HCT116 (cell line): ENCODE data around the gene C1QB. TPM values are rescaled to one million over a fixed set of nuclear protein-coding genes. Genes with fewer than 3 reads are reported as not detected.

ENCODE experiments used
- ATAC-seq: fragments of 200-7000 bp; cut with Tn5 transposase; 2 replicates; pipeline ENCODE4 v1.9.1; 2020; ENCODE audit warnings: mild to moderate bottlenecking, moderate library complexity
- BruUV-seq: library from RNA; stranded (reverse); fragments of 400-500 nt; replicated peaks from 2 replicates; lab custom pipeline; 2021; lab: Mats Ljungman, UMichigan
- CTCF ChIA-PET: fragments of 300-600 bp; sonication (Branson Sonifier 250); formaldehyde crosslinking; loops from one replicate; lab custom pipeline; 2021; ENCODE audit warnings: antibody characterized with exemption; lab: Charles Lee
- POLR2A ChIA-PET: fragments of 300-600, 350-600 bp; sonication (Branson Sonifier 250); formaldehyde crosslinking; loops from one replicate; lab custom pipeline; 2021; ENCODE audit warnings: antibody characterized with exemption; lab: Charles Lee
- RAD21 ChIA-PET, 2 experiments: fragments of 300-600 bp; sonication (Branson Sonifier 250); formaldehyde crosslinking; loops; one replicate each; lab custom pipeline; 2023; ENCODE audit warnings: low total read pairs in 2 of 2; ENCODE audit not compliant: uncharacterized antibody in 2 of 2, unreplicated experiment in 2 of 2, low non-redundant PET in 1 of 2; lab: Charles Lee
- DNase-seq: peaks from one replicate; pipeline ENCODE4 v3.0.0-alpha.2; 2010; ENCODE audit warnings: low read depth, low spot score
- H2AFZ ChIP-seq: fragments of 200-600 bp; shearing (Covaris generic), sonication (generic); 2 replicates; pipeline ENCODE4 v1.6.1; 2017; ENCODE audit warnings: low read depth, mixed run types, mixed read lengths, antibody characterized with exemption, low read length; ENCODE audit not compliant: poor library complexity, severe bottlenecking
- H3K27ac ChIP-seq: 2 replicates; pipeline ENCODE4 v1.5.1; 2012; ENCODE audit warnings: low read depth, low read length
- H3K27me3 ChIP-seq: fragments of 200-600 bp; sonication (generic); 2 replicates; pipeline ENCODE4 v1.6.1; 2016; ENCODE audit warnings: mixed run types, low read length, mixed read lengths; ENCODE audit not compliant: insufficient read depth
- H3K36me3 ChIP-seq, 2 experiments: fragments of 200-500 bp in 1 of 2; fragments of 200-600 bp in 1 of 2; sonication (Bioruptor generic) in 1 of 2; sonication (generic) in 1 of 2; 2 replicates each; pipeline versions ENCODE4 v1.5.1 to v1.6.1; 2014 to 2016; ENCODE audit warnings: low read length in 2 of 2, inconsistent platforms in 1 of 2, mixed read lengths in 1 of 2, mixed run types in 1 of 2; ENCODE audit not compliant: insufficient read depth in 2 of 2, control insufficient read depth in 1 of 2
- H3K4me1 ChIP-seq, 2 experiments: fragments of 200-600 bp in 1 of 2; sonication (generic) in 1 of 2; 2 replicates each; pipeline versions ENCODE4 v1.5.1 to v1.6.1; 2012 to 2017; ENCODE audit warnings: low read length in 2 of 2, inconsistent platforms in 1 of 2, mild to moderate bottlenecking in 1 of 2, mixed read lengths in 1 of 2, mixed run types in 1 of 2, moderate library complexity in 1 of 2; ENCODE audit not compliant: insufficient read depth in 2 of 2, control insufficient read depth in 1 of 2
- H3K4me2 ChIP-seq: fragments of 200-600 bp; sonication (generic); 2 replicates; pipeline ENCODE4 v1.6.1; 2017; ENCODE audit warnings: mixed run types, low read length, mixed read lengths
- H3K4me3 ChIP-seq, 2 experiments: fragments of 200-600 bp in 1 of 2; sonication (generic) in 1 of 2; replicated peaks in 1 of 2; 2 replicates each; pipeline ENCODE4 v1.5.1; 2011 to 2016; ENCODE audit warnings: low read length in 2 of 2, control low read depth in 1 of 2, low read depth in 1 of 2, mild to moderate bottlenecking in 1 of 2, mixed read lengths in 1 of 2, mixed run types in 1 of 2
- H3K79me2 ChIP-seq: fragments of 200-600 bp; sonication (generic); 2 replicates; pipeline ENCODE4 v1.6.1; 2017; ENCODE audit warnings: mild to moderate bottlenecking, mixed run types, low read length, moderate library complexity, mixed read lengths; ENCODE audit not compliant: insufficient read depth
- H3K9ac ChIP-seq: fragments of 200-600 bp; sonication (generic); 2 replicates; pipeline ENCODE4 v1.6.1; 2016; ENCODE audit warnings: low read length, mixed read lengths
- H3K9me2 ChIP-seq: fragments of 200-600 bp; sonication (generic), shearing (Covaris generic); 2 replicates; pipeline ENCODE4 v1.6.1; 2017; ENCODE audit warnings: mixed run types, mild to moderate bottlenecking, moderate library complexity; ENCODE audit not compliant: insufficient read depth
- H3K9me3 ChIP-seq, 2 experiments: fragments of 200-500 bp in 1 of 2; fragments of 200-600 bp in 1 of 2; sonication (Bioruptor generic) in 1 of 2; sonication (generic) in 1 of 2; 2 replicates each; pipeline ENCODE4 v1.6.1; 2014 to 2017; ENCODE audit warnings: low read length in 2 of 2, mixed read lengths in 2 of 2, inconsistent platforms in 1 of 2, low read depth in 1 of 2, mild to moderate bottlenecking in 1 of 2, mixed run types in 1 of 2, moderate library complexity in 1 of 2; ENCODE audit not compliant: control insufficient read depth in 1 of 2, insufficient read depth in 1 of 2
- H4K20me1 ChIP-seq: fragments of 200-600 bp; sonication (generic), shearing (Covaris generic); 2 replicates; pipeline ENCODE4 v1.6.1; 2017; ENCODE audit warnings: mixed run types, mild to moderate bottlenecking, moderate library complexity; ENCODE audit not compliant: insufficient read depth
- EGR1 ChIP-seq: IDR thresholded peaks from 2 replicates; pipeline ENCODE4 v1.6.1; 2012; ENCODE audit warnings: low read depth
- ELF1 ChIP-seq: IDR thresholded peaks from 2 replicates; pipeline ENCODE4 v1.6.1; 2012; ENCODE audit warnings: low read depth, borderline replicate concordance
- EZH2phosphoT487 ChIP-seq: fragments of 200-600 bp; IDR thresholded peaks from 2 replicates; pipeline ENCODE4 v1.6.1; 2018; ENCODE audit warnings: antibody characterized with exemption, borderline replicate concordance
- POLR2A ChIP-seq: IDR thresholded peaks from 2 replicates; pipeline ENCODE4 v1.7.0; 2011; ENCODE audit warnings: borderline replicate concordance; ENCODE audit not compliant: insufficient read depth, insufficient read length; ENCODE audit errors: extremely low read depth
- RAD21 ChIP-seq: IDR thresholded peaks from 2 replicates; pipeline ENCODE4 v1.6.1; 2012; ENCODE audit warnings: low read depth, mild to moderate bottlenecking
- SP1 ChIP-seq: IDR thresholded peaks from 2 replicates; pipeline ENCODE4 v1.6.1; 2012; ENCODE audit warnings: low read depth
- SRF ChIP-seq: IDR thresholded peaks from 2 replicates; pipeline ENCODE4 v1.6.1; 2012; ENCODE audit warnings: low read depth
- TCF7L2 ChIP-seq: IDR thresholded peaks from 2 replicates; pipeline ENCODE4 v1.7.0; 2011; ENCODE audit warnings: borderline replicate concordance, inconsistent platforms; ENCODE audit not compliant: insufficient read depth, insufficient read length; ENCODE audit errors: extremely low read depth
- ZNF274 ChIP-seq: fragments of 200-500 bp; sonication (Bioruptor generic); IDR thresholded peaks from 2 replicates; pipeline ENCODE4 v1.6.1; 2014; ENCODE audit warnings: mild to moderate bottlenecking, low read depth, low read length, inconsistent platforms
- intact Hi-C: fragments of 100-400 bp; cut with micrococcal nuclease; formaldehyde crosslinking; loops from 2 replicates; pipeline ENCODE4 v1.10.0; 2022
- total RNA-seq: library from RNA; stranded (reverse); gene quantifications from one replicate; pipeline ENCODE4 v1.2.1, GENCODE V29; 2021; ENCODE audit not compliant: unreplicated experiment
- TF ChIP-seq, protein P1 (sequence below), 3 experiments: fragments of 200-600 bp in 1 of 3; sonication (generic) in 1 of 3; IDR thresholded peaks in 2 of 3; conservative IDR thresholded peaks in 1 of 3; 2 replicates each; pipeline ENCODE4 v1.5.1; 2012 to 2017; ENCODE audit warnings: low read depth in 2 of 3, low read length in 2 of 3, antibody characterized with exemption in 1 of 3, borderline replicate concordance in 1 of 3, control low read depth in 1 of 3, mild to moderate bottlenecking in 1 of 3, mixed read lengths in 1 of 3, mixed run types in 1 of 3, moderate library complexity in 1 of 3; ENCODE audit not compliant: insufficient read depth in 1 of 3
- TF ChIP-seq, protein P2 (sequence below): IDR thresholded peaks from 2 replicates; pipeline ENCODE4 v1.6.1; 2012; ENCODE audit warnings: low read depth

C1QB gene
- total RNA-seq, 1 experiment from 2014 or later, result 0.32 TPM

DNA sequence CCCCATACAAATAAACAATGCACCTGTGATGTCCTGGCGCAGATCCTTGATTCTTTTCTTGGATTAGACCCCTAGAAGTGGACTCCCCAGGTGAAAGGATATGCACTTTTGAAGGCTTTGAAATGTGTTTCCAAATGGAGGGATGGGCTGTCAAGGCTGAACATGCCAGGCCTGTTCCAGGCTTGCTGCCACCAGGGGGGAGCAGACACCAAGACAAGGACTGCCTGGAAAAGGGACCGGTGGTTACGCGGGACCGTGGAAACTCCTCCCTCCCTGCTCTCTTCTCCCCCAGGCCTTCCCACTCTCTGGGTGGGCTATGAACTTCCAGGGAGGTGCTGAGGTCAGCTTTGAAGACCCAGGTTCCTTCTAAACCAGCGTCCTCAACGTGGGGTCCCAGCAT, 12.7 kb downstream of the C1QB start:
- Histone ChIP-seq H3K27me3 (peaks cover 12% of the 10 kb centered on the region; the same call in 1 of the 2 replicates), H3K79me2 (no peaks in the 10 kb centered on the region), H3K4me3 (no peak overlapping the region), H3K9ac (no peak overlapping the region), H3K9me3 (no peaks in the 10 kb centered on the region), H3K36me3 (no peaks in the 10 kb centered on the region), H4K20me1 (no peaks in the 10 kb centered on the region), H2AFZ (no peak overlapping the region), H3K27ac (no peak overlapping the region), H3K4me2 (no peak overlapping the region), H3K4me1 (no peaks in the 10 kb centered on the region), H3K9me2 (no peaks in the 10 kb centered on the region)
- DNase-seq, result peak; percentile 24
- intact Hi-C loops, result loop anchor here (1.0 kb wide), 2 partner anchors 265 to 299 kb away; no protein-coding TSS in a partner anchor
- no TSS peak for BruUV-seq
- ChIA-PET POLR2A (no interaction called here), RAD21 (no interaction called here), CTCF (interaction anchor here (0.6 to 2.5 kb wide), 2 partner anchors 264 to 298 kb away, joined by 3 to 18 read pairs; no protein-coding TSS in a partner anchor)
- peak; percentile 89 for TF ChIP-seq RAD21
- no peak for TF ChIP-seq POLR2A
- TF ChIP-seq, protein P1, sequence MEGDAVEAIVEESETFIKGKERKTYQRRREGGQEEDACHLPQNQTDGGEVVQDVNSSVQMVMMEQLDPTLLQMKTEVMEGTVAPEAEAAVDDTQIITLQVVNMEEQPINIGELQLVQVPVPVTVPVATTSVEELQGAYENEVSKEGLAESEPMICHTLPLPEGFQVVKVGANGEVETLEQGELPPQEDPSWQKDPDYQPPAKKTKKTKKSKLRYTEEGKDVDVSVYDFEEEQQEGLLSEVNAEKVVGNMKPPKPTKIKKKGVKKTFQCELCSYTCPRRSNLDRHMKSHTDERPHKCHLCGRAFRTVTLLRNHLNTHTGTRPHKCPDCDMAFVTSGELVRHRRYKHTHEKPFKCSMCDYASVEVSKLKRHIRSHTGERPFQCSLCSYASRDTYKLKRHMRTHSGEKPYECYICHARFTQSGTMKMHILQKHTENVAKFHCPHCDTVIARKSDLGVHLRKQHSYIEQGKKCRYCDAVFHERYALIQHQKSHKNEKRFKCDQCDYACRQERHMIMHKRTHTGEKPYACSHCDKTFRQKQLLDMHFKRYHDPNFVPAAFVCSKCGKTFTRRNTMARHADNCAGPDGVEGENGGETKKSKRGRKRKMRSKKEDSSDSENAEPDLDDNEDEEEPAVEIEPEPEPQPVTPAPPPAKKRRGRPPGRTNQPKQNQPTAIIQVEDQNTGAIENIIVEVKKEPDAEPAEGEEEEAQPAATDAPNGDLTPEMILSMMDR (IDR thresholded peaks at IDR 0.05 in 2 of 3, conservative IDR thresholded peaks at IDR 0.05 in 1 of 3; ENCODE audit: borderline replicate concordance in 1 of 3, insufficient read depth in 1 of 3, low read depth in 2 of 3, low read length in 2 of 3), result peak; percentile 67 to 78 (median 72); a peak in 5 of 6 replicates
- no peak for TF ChIP-seq SP1
- peak; percentile 70 for ATAC-seq

DNA sequence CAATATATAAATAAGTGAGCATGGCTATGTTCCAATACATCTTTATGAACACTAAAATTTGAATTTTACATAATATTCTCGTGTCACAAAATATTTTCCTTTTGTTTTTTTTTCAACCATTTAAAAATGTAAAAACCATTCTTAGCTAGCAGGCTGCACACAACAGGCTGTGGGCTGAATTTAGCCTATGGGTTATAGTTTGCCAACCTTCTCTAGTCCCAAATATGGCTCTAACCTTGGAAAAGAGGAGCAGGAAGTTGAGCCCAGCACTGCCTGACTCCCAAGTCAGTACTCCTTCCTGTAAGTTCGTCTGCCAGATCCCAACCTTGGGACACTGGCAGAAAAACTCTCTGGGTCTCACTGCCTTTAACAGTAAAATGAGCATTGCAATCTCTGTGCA, 13.4 kb downstream of the C1QB start:
- BruUV-seq, result no TSS peak
- H3K9ac ChIP-seq, result no peak overlapping the region
- ChIA-PET RAD21 (no interaction called here), CTCF (interaction anchor here (1.4 to 2.5 kb wide), 2 partner anchors 196 to 264 kb away, joined by 4 to 18 read pairs; no protein-coding TSS in a partner anchor), POLR2A (no interaction called here)
- H3K9me3 ChIP-seq, result no peaks in the 10 kb centered on the region
- H3K36me3 ChIP-seq, result no peaks in the 10 kb centered on the region
- H3K27ac ChIP-seq, result no peak overlapping the region
- ATAC-seq (no peak), DNase-seq (no peak)
- intact Hi-C loops, result no loop called here
- no peaks in the 10 kb centered on the region for H4K20me1 ChIP-seq
- H3K9me2 ChIP-seq, result no peaks in the 10 kb centered on the region
- no peaks in the 10 kb centered on the region for H3K4me1 ChIP-seq
- no peak overlapping the region for H3K4me3 ChIP-seq
- no peak overlapping the region for H2AFZ ChIP-seq
- no peak overlapping the region for H3K4me2 ChIP-seq
- H3K79me2 ChIP-seq, result no peaks in the 10 kb centered on the region
- peaks cover 15% of the 10 kb centered on the region; the same call in 1 of the 2 replicates for H3K27me3 ChIP-seq
- TF ChIP-seq EZH2phosphoT487 (no peak), TCF7L2 (no peak), ELF1 (no peak), ZNF274 (no peak), SRF (no peak), RAD21 (no peak), EGR1 (no peak)
- TF ChIP-seq, protein P2, sequence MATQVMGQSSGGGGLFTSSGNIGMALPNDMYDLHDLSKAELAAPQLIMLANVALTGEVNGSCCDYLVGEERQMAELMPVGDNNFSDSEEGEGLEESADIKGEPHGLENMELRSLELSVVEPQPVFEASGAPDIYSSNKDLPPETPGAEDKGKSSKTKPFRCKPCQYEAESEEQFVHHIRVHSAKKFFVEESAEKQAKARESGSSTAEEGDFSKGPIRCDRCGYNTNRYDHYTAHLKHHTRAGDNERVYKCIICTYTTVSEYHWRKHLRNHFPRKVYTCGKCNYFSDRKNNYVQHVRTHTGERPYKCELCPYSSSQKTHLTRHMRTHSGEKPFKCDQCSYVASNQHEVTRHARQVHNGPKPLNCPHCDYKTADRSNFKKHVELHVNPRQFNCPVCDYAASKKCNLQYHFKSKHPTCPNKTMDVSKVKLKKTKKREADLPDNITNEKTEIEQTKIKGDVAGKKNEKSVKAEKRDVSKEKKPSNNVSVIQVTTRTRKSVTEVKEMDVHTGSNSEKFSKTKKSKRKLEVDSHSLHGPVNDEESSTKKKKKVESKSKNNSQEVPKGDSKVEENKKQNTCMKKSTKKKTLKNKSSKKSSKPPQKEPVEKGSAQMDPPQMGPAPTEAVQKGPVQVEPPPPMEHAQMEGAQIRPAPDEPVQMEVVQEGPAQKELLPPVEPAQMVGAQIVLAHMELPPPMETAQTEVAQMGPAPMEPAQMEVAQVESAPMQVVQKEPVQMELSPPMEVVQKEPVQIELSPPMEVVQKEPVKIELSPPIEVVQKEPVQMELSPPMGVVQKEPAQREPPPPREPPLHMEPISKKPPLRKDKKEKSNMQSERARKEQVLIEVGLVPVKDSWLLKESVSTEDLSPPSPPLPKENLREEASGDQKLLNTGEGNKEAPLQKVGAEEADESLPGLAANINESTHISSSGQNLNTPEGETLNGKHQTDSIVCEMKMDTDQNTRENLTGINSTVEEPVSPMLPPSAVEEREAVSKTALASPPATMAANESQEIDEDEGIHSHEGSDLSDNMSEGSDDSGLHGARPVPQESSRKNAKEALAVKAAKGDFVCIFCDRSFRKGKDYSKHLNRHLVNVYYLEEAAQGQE, result no peak
- TF ChIP-seq, protein P1 (IDR thresholded peaks at IDR 0.05 in 2 of 3, conservative IDR thresholded peaks at IDR 0.05 in 1 of 3; ENCODE audit: borderline replicate concordance in 1 of 3, insufficient read depth in 1 of 3, low read depth in 2 of 3, low read length in 2 of 3), result no peak
